Right renal pelvis (tissue), 4 donors: ENCODE measurements around the gene FNDC3B. TPM values are rescaled to one million over a fixed set of nuclear protein-coding genes. Genes with fewer than 3 reads are reported as not detected.

Source experiments
- DNase-seq, 4 donors: peaks; one replicate each; pipeline ENCODE4 v3.0.0-alpha.2; 2013; ENCODE audit warnings: low read depth in 4 of 4, low spot score in 3 of 4, missing footprints in 1 of 4
- polyA plus RNA-seq, 4 donors: library from polyadenylated mRNA; unstranded; fragments of 120-200 nt; gene quantifications; one replicate each; pipeline ENCODE4 v1.2.1, GENCODE V29; 2013; ENCODE audit not compliant: insufficient read length in 4 of 4

FNDC3B gene
- polyA plus RNA-seq, 4 donors: 58.5 to 72.9 (median 68.9) TPM

DNA sequence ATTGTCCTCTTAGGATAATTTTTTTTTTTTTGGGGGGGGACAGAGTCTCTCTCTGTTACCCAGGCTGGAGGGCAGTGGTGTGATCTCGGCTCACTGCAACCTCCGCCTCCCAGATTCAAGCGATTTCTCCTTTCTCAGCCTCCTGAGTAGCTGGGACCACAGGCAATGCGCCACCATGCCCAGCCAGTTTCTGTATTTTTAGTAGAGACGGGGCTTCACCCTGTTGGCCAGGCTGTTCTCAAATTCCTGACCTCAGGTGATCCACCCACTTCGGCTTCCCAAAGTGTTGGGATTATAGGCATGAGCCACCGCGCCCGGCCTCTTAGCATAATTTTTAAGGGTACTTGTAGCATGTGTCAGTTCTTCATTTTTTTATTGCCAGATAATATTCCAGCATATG, 122.6 kb downstream of the FNDC3B start:
- DNase-seq: no peak

GRCh38 chr3:172163320-172163719, 123.9 kb downstream of the FNDC3B start:
- no peak for DNase-seq

- DNase-seq: no peak
Observed at GRCh38 chr3:172164620-172165362, 125.4 kb downstream of the FNDC3B start.

DNA sequence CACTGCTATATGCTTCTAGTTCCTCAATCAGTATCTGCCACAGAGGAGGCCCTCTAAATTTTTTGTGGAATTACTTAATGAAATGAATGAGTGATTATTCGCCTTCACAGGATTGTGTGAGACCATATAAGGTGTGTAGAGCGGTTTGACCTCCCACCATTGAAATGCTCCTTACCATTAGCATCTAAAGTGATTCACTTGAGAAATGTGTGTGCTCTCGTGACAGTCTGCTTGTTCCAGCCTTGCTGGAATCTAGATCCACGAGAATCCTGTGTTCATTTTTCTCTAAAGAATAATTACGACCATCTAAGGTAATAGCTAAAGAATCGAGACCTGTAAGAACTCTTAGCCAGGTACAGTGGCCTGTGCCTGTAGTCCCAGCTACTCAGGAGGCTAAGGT, 126.9 kb downstream of the FNDC3B start:
- DNase-seq: no peak

GRCh38 chr3:172166890-172167289, 127.5 kb downstream of the FNDC3B start:
- no peak for DNase-seq

DNA sequence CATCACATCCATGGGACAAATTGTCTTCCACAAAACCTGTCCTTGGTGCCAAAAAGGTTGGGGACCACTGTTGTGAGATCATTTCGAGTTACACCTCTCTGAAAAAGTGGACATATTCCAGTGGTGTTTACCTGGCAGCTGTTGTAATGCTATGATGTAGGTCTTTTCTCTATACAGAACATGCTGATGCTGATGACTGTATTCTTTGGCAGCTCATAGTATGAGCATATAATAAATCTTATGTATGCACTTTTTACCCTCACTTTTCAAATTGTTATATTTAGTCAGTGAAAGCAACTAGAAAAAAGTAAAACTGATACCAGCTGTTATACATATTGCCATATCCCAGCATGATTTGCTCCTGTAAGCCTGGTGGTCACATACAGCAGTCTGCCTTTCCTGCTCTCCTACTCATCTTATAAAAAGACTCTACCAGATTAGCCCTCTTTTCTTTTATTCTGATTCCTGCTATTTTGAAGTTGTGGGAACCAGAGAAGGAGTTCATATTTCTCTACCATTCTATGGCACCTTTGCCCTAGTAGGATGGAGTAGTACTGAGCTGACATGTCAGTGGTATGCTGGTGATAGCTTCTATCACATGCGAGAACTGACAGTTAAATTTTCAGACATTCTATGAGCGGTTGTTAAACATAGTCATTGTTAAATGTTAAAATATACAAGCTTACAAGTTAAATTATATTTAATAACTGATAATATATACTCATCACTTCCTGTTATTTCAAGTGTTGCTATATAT, 128.7 kb downstream of the FNDC3B start:
- DNase-seq: no peak

DNA sequence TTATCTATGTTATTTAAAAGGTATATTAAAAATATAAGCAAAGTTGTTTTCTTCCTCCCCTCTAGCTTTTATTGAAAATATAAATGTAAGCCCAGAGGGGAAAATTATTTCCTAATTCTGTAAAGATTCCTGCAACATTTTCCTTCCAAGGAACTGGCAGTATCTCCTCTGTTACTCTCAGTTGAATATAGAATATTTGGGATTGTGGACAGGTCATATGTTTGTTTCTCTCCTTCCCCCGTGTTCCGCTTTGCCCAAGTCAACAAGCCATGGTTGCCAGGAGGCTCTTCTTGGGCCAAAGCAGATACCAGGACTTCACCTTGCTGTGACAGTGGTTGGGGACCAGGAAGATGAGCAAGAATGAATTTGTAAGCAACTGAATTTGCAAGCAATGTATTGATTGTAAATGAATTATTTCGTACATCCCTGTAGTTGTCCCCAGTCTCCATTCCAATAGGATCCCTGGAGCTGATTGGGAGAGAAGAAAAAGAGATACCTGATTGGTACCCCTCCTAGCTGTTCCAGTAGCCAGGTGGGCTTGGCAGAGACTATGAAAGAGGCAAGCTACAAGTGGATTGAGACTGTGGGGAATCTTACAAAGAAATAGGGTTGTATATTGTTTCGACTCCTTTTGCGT, 130.8 kb downstream of the FNDC3B start:
- DNase-seq: no peak

GRCh38 chr3:172170841-172171240, 131.5 kb downstream of the FNDC3B start:
- DNase-seq: no peak

GRCh38 chr3:172171396-172172075, 132.2 kb downstream of the FNDC3B start:
- DNase-seq: no peak

DNA sequence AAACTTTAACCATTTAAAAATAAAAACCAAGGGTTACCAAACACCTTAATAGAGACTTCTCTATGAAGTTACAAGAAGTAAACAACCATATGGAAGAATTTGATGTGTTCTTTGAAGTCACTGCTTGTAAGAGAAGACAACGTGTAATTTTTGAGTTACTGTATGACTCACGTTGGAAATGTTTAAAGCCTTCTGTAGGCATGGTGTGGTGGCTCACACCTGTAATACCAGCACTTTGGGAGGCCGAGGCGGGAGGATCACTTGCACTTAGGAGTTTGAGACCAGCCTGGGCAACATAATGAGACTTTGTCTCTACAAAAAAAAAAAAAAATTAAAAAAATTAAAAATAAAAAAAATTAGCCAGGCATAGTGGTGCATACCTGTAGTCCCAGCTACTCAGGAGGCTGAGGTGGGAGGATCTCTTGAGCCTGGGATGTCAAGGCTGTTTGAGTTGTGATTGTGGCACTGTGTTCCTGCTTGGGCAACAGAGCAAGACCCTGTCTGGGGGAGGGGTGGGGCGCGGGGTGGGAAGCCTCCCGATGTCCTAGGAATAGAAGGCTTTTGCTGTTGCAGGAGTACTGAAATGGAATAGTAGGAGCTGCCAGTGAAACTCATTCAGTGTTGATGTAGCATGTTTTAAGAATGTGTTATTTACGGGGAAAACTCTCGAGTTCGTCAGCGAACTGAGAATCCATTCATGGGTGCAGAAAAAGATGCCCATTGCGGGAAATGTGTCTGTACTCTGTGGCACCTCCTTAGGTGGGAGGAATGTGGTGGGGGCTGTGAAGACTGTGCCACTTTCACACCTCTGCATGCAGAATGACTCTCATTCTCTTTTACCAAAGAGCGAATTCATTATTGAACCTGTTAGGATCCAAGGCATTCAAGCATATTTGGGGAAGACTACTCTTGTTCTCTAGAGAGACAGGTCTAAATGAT, 134.2 kb downstream of the FNDC3B start:
- no peak for DNase-seq

GRCh38 chr3:172174513-172175253, 135.3 kb downstream of the FNDC3B start:
- no peak for DNase-seq

DNA sequence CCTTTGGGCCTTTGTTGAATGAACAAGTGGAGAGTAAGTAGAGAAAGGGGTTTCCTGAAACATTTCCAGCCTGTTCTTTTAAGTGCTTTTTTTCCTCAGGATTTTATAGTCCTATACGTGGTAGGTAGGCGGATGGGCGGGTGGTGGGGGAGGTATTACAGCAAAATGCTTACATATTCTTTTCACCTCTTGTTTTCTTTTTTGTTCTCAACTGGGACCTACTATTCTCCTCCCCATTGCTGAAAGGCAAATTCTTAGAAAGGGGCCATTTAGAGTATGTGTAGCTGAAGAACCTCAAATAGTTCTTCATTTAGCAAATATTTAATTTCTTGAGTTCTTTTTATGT, 135.8 kb downstream of the FNDC3B start:
- DNase-seq: no peak

GRCh38 chr3:172176061-172176770, 136.8 kb downstream of the FNDC3B start:
- no peak for DNase-seq

GRCh38 chr3:172177046-172177445, 137.7 kb downstream of the FNDC3B start:
- DNase-seq: no peak

DNA sequence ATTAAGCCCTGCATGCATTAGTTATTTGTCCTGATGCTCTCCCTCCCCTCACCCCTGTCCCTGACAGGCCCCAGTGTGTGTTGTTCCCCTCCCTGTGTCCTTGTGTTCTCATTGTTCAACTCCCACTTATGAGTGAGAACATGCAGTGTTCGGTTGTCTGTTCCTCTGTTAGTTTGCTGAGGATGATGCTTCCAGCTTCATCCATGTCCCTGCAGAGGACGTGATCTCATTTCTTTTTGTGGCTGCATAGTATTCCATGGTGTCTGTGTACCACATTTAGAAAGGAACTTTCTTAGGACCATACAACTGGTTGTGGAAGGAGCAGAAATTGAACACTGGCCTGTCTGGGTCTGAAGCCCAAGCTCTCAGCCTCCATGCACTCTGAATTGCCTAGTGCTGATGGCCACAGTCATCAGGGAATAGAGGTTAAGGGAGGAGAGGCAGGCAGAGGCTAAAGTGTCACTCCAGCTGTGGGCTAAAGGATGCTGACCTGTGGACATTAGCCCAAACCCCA, 138.5 kb downstream of the FNDC3B start:
- DNase-seq: no peak

DNA sequence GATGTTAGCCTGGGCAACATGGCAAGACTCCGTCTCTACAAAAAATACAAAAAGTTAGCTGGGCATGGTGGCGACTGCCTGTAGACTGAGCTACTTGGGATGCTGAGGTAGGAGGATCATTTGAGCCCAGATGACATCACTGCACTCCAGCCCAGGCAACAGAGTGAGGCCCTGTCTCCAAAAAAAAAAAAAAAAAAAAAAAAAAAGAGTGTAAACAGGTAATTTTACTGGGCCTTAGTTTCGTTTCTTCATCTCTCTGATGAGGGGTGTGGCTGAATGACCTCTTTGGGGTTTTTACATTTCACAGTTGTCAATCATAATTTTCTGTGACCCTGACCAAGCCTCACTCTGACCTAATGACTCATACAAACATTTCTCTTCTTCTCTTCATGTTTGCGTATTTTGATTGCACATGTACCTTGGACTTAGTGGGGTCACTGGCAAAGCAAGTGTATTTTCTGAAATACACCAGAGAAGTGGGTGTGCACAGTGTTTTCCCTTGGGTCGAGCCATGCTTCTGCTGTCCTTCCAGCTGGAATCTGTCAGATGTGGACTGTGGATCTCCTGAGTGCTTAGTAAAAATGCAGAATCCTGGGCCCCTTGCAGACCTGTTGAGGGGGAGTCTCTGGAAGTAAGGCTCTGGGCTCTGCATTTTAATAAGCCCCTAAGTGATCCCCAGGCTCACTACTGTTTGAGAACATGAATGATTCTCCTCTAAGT, 140.5 kb downstream of the FNDC3B start:
- DNase-seq: no peak

DNA sequence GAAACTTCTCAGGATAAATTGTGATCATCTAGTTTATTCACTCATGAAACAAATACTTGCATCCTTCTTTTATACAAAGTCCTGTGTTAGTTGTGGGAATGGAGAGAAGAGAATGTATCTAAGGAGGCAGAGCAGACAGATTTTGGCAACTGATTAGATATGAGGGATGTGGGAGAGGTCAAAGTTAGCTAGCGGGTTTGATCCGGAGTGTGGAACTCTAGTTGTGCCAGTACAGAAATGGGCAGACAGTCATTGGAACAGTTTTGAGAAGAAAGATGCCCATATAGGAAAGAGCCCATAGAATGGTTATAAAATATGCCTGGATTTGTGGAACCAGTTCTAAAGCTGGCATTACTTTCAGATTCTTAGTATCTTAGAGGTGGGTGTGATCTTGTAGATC, 141.1 kb downstream of the FNDC3B start:
- DNase-seq: no peak
